Measurements from ENCODE around the gene MXRA8. TPM values are rescaled to one million over a fixed set of nuclear protein-coding genes. Genes with fewer than 3 reads are reported as not detected.
"Not testable (repeated sequence)": the region's sequence is repeated elsewhere in the genome, so short reads cannot be mapped to it uniquely, and the experiment has no call there.

The MXRA8 gene
- total RNA-seq, 1 donor from 2014 or later: 24.3 TPM

- Mint-ChIP-seq H3K27ac (no peak overlapping the region), H3K27me3 (no peaks in the 10 kb centered on the region), H3K4me1 (ENCODE audit: low read depth) (peaks cover 3% of the 10 kb centered on the region), H3K4me3 (ENCODE audit: low read depth) (peak overlapping the region; percentile 87), H3K36me3 (ENCODE audit: insufficient read depth) (peaks cover 3% of the 10 kb centered on the region), H3K9me3 (ENCODE audit: low read depth) (no peaks in the 10 kb centered on the region)
- no peak for TF ChIP-seq CTCF (IDR thresholded peaks at IDR 0.05; ENCODE audit: unreplicated experiment)
- DNase-seq (ENCODE audit: low spot score, unreplicated experiment): no peak
Measured at GRCh38 chr1:1373051-1373814, 14.9 kb upstream of the MXRA8 start.

DNA sequence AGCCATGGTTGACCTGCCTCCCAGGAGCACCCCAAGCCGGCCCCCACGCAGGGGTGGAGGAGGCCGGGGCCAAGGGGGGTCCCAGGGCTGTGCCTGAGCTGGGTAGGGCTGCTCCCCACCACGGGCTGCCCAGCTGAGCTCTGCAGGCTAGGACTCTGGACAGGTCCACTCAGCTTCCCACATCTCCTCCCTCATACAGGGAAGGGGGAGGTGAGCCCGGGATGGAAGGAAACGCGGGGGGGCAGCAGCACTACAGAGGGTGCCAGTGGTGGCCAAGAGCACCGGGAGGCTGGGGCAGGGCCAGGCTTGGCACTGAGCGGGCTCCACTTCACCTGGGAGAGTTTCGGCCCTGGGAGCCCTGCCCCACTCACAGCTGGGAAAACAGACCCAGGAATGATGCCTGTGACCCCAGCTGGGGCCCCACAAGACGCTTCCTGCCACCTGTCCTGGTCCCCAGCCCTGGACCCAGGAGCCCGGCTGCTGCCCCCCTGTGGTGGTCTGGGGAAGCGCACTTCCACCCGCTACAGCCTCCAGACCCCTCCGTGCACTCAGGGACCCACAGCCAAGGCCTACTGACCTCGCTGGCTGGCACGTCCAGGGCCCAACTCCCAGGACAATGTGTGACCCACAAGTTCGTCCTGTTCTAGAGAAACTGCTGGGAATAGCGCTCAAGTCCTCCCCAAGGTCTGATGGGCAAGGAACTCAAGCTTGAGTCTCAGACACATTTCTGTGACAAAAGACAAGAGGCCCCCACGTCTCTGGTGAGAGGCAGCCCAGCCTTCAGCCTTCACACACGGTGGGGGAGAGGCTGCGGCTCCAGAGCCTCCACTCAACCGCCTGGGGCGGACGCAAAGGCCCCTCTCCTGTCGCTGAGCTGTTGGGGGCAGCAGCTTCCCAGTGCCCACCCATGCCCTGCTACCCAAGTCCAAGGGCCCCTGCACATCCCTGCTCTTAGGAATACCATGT lies 13.7 kb upstream of the MXRA8 start:
- Mint-ChIP-seq H3K9me3 (ENCODE audit: low read depth) (no peaks in the 10 kb centered on the region), H3K4me1 (ENCODE audit: low read depth) (peaks cover 3% of the 10 kb centered on the region), H3K4me3 (ENCODE audit: low read depth) (peak overlapping the region; percentile 52), H3K36me3 (ENCODE audit: insufficient read depth) (peaks cover 3% of the 10 kb centered on the region), H3K27me3 (no peaks in the 10 kb centered on the region), H3K27ac (no peak overlapping the region)
- TF ChIP-seq CTCF (IDR thresholded peaks at IDR 0.05; ENCODE audit: unreplicated experiment): peak; percentile 89
- peak; percentile 80 for DNase-seq (ENCODE audit: low spot score, unreplicated experiment)

GRCh38 chr1:1371364-1371745 lies 13.0 kb upstream of the MXRA8 start:
- no peak overlapping the region for H3K4me3 Mint-ChIP-seq (ENCODE audit: low read depth)
- no peak for DNase-seq (ENCODE audit: low spot score, unreplicated experiment)
- no peaks in the 10 kb centered on the region for H3K9me3 Mint-ChIP-seq (ENCODE audit: low read depth)
- no peak overlapping the region for H3K27ac Mint-ChIP-seq
- H3K27me3 Mint-ChIP-seq: no peaks in the 10 kb centered on the region
- TF ChIP-seq CTCF (IDR thresholded peaks at IDR 0.05; ENCODE audit: unreplicated experiment): no peak
- peaks cover 3% of the 10 kb centered on the region for H3K4me1 Mint-ChIP-seq (ENCODE audit: low read depth)
- H3K36me3 Mint-ChIP-seq (ENCODE audit: insufficient read depth): peaks cover 3% of the 10 kb centered on the region

GRCh38 chr1:1370771-1371300 lies 12.5 kb upstream of the MXRA8 start:
- peaks cover 3% of the 10 kb centered on the region for H3K4me1 Mint-ChIP-seq (ENCODE audit: low read depth)
- H3K4me3 Mint-ChIP-seq (ENCODE audit: low read depth): no peak overlapping the region
- no peak overlapping the region for H3K27ac Mint-ChIP-seq
- no peaks in the 10 kb centered on the region for H3K27me3 Mint-ChIP-seq
- H3K9me3 Mint-ChIP-seq (ENCODE audit: low read depth): no peaks in the 10 kb centered on the region
- H3K36me3 Mint-ChIP-seq (ENCODE audit: insufficient read depth): peaks cover 3% of the 10 kb centered on the region
- TF ChIP-seq CTCF (IDR thresholded peaks at IDR 0.05; ENCODE audit: unreplicated experiment): no peak
- DNase-seq (ENCODE audit: low spot score, unreplicated experiment): no peak

- not testable (repeated sequence) for DNase-seq (ENCODE audit: low spot score, unreplicated experiment); H3K4me1 Mint-ChIP-seq (ENCODE audit: low read depth); H3K27ac Mint-ChIP-seq; H3K27me3 Mint-ChIP-seq; H3K36me3 Mint-ChIP-seq (ENCODE audit: insufficient read depth); H3K9me3 Mint-ChIP-seq (ENCODE audit: low read depth)
- H3K4me3 Mint-ChIP-seq (ENCODE audit: low read depth): peak overlapping the region; percentile 14
Measured at GRCh38 chr1:1370094-1370493, 11.7 kb upstream of the MXRA8 start.

Data from progenitor cell of endocrine pancreas (in vitro differentiated cells).